Measurements from ENCODE around the gene PRICKLE4.

PRICKLE4 gene

DNA sequence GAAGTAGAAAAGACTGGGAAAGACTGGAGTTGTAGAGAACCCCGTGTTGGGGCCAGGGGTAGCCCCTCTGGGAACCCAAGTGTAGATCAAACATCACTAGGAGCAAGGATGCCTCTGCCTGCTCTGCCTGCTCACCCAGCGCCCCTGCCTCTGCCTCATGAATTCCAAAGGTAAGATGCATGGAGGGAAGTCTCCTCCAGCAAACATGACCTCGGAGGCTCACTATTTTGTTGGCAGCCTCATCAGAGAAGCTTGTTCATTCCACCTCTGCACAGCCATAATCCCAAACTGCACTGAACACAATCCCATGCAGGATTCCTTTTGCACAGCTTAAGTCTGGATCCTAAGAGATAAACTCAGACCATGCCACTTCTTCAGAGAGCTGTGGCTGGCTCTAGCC is 5.7 kb upstream of the PRICKLE4 start:
- DNase-seq: no peak

DNA sequence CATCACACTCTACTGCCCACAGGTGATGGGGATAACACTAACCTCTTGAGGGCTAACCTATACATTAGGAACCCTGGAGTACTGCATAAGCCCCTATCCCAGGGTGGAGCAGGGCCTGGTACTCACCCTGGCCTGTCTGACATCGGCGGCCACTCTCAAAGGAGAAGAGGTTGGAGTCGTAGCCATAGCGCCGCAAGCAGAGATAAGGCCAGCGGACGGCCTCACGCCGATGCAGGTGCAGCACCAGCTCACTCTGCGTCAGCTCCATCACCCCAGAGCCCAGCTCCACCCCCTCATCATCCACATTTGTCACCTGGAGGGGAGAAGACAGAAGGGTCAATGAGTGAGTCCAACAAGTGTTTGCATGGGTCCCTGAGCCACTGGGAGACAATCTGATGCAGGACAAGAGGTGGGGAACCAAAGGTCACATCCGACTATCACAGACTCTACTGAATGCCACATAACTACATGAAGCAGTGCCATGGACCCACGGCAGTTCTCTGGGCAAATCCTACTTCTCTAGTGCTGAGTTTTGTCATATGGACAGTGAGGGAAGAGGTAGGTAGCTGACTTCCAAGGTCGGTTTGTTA is 5.2 kb upstream of the PRICKLE4 start:
- DNase-seq: no peak

DNA sequence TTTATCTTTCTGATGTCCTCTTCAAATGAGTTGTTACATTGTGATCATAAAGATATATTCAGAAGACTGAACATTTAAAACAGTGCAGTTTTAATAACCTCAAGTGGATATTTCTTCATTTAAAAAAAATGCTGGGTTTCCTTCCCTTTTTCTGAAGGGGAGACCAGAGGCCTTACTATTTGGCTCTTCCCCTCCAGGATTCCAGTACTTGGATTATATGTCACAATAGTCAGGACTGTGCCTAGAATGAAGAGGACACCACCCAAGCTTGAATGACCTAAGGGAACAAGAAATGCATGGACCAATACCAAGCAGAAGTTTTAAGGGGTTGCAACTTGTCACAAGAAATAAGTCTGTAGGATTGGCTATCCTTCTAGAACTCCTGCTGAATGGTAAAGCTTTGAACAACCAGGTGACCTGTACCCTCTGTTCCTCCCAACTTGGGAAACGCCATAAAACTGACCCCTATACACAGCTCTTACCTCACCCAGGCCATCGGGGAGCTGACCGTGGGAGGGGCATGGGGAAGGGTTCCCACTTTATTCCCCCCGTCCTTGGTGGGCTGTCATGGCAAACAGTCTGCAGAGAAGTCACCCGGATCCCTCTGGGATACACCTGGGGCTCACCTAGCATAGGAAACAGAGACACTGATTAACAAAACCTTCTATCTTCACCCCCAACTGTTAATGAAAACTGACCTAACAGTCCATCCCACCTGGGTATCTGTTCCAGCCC is 2.9 kb upstream of the PRICKLE4 start:
- DNase-seq: no peak

GRCh38 chr6:41778895-41779294 is 1.7 kb upstream of the PRICKLE4 start:
- no peak for DNase-seq

- DNase-seq: no peak
These were observed 1.2 kb upstream of the PRICKLE4 start for GRCh38 chr6:41779336-41779735.

- peak; percentile 89 for DNase-seq
These were observed 613 bp upstream of the PRICKLE4 start, which contains the start of gene FRS3 for GRCh38 chr6:41779788-41780550. TSS of gene FRS3 (minus strand) at chr6:41779900. CDS start at chr6:41776987, 2,913 bp downstream.

GRCh38 chr6:41781366-41781730 is 766 bp downstream of the PRICKLE4 start:
- DNase-seq: no peak

- no peak for DNase-seq
These were observed 2.7 kb downstream of the PRICKLE4 start for GRCh38 chr6:41783106-41783780.

GRCh38 chr6:41784581-41785171 is 4.1 kb downstream of the PRICKLE4 start:
- DNase-seq: no peak

DNA sequence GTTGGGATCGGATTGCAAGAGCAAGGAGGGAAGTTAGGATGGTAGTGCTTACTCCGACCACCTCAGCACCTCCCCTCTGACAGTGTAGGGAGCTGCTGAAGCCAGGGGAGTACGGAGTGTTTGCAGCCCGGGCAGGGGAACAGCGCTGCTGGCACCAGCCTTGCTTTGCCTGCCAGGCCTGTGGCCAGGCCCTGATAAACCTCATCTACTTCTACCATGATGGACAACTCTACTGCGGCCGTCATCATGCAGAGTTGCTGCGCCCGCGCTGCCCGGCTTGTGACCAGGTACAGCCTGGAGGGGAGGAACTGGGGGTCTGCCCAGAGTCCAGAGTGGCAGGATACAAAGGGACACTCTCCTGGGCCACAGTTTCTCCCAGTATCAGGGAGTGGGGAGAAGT is 4.7 kb downstream of the PRICKLE4 start:
- DNase-seq: no peak

DNA sequence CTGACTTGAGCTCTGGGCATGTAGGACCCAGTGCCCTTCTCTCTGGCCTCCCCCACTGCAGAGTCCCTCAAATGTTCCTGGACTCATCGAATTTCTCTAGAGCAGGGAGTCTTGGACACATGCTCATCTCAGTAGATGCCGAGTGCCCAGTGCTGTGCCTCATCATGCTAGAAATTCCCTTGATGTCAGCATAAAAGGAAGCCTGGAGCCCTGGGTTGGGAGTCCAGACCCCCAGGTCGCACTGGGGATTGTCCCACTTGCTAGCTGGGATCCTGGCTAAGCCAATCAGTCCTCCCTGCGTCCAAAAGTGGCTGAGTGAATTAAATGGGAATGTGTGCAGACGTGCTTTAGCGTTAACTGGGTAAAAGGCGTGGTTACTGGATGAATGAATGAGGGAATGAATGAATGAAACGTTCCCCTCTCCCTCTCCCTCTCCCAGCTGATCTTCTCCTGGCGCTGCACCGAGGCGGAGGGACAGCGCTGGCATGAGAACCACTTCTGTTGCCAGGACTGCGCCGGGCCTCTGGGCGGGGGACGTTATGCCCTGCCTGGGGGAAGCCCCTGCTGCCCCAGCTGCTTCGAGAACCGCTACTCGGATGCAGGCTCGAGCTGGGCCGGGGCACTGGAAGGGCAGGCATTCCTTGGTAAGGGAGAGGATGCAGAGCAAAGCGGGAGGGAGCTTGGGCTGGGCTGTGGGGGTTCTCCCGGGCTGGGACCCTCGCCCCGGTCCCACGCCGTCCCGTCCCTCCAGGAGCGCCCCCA is 5.3 kb downstream of the PRICKLE4 start:
- DNase-seq: no peak

DNA sequence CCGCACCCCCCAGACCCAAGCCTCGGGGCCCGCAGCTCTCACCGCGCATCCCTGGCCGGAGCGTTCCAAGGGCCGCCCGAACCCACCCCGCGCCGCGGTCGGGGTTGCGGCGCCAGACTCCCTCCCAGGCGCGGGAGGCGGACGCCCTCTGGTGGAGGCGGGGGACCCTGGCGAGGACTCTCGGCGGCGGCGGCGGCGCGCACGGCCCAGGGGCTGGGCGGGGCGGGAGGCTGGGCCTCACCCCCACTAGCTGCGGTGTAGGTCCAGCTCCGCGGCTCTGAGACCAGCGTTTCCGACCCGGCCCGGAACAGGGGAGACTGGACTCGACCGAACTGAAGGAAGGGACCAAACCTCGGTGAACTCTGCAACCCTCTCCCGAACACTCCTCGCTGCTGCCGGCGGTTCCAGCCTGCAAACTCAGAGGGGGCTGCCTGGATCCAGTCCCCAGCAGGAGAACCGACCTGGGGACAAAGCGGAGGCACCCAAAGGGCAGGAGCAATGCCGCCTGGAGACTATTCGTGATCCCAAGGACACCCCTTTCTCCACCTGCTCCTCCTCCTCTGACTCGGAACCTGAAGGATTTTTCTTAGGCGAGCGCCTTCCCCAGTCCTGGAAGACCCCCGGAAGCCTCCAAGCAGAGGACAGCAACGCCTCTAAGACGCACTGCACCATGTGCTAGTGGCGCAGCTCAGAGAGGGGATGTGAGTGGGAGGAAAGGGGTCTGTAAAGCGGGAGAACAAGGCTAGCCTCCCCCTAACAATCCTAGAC is 6.1 kb downstream of the PRICKLE4 start:
- DNase-seq: peak; percentile 75

DNA sequence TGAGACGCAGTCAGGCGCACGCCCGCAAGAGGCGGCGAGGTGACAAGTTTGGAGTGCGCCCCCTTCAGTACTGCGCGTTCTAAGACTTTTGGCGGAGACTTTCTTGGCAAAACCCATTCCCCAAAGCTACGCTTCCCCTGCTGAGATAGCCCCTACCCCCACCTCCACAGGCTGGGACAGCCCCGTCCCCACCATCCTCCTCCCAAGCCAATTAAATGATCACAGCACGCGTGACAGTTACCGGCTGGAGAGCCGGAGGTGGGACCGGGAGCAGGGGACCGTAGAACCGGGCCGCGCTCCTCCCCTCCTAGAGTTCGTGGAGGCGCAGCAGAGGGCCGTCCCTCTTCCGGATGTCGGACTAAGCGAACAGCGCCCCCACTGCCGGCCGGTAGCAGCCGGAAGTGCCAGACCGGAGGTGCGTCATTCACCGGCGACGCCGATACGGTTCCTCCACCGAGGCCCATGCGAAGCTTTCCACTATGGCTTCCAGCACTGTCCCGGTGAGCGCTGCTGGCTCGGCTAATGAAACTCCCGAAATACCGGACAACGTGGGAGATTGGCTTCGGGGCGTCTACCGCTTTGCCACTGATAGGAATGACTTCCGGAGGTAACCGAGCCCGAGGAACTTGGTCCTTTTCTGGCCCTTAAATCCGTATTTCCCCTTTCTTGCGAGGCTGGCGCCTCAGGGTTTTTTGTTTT is 6.8 kb downstream of the PRICKLE4 start, which contains the start of gene TOMM6:
TSS of gene TOMM6 (plus strand) at position 476 of the 699 bp plus-strand sequence. CDS start at position 480, 4 bp downstream.
- peak; percentile 88 for DNase-seq

DNA sequence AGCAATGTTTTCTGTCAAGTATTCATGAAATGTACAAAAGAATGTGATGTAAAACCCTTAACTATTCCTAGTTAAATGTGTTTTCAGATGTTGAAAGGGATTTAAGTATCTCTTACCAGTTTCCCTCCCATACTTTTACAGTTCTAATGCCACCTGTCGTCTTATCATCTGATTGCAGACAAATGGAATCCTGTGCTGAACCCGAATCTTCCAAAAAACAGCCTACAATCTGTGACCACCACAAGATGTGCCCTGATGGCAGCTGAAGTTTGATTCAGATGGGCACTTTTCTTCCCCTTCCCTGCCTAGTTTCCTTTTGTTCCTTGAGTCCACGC is 8.8 kb downstream of the PRICKLE4 start:
- no peak for DNase-seq

- no peak for DNase-seq
These were observed 9.5 kb downstream of the PRICKLE4 start for GRCh38 chr6:41790045-41790444.

DNA sequence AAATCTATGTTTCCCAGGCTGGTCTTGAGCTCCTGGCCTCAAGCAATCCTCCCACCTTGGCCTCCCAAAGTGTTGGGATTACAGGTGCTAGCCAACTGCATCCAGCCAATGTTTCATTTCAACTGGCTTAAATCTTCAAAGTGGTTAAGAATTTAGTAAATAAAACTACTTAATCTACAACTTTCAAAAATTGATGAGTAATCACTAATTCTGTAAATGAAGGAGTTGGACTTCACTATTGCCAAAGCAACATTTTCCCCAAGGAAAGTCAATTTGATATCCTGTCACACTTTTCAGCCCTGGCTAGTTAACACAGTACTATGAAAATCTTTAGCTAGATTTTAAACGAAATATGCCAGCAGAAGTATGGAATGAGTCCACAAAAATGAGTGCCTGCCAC is 10.7 kb downstream of the PRICKLE4 start:
- no peak for DNase-seq

GRCh38 chr6:41791984-41792383 is 11.4 kb downstream of the PRICKLE4 start:
- DNase-seq: no peak

DNA sequence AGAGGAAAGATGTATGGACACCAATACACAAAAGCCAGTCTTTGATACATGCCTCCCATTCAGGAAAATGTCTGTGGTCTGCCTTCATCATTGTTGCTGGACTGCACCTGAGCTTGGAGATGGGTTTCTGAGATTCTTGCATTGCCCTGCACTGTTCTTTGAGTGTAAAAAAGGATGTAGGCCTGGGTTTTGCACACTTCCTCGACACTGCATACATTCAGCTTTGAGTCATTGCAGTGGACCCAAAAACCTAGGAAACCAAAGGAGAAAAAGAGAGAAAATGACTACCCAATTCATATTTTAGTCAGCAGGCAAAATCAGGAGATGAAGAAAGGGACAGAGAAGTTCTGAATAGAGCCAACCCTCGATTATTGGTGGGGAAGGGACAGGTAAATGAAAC is 15.9 kb downstream of the PRICKLE4 start:
- DNase-seq: no peak

GRCh38 chr6:41798901-41799558 is 18.4 kb downstream of the PRICKLE4 start:
- no peak for DNase-seq

DNA sequence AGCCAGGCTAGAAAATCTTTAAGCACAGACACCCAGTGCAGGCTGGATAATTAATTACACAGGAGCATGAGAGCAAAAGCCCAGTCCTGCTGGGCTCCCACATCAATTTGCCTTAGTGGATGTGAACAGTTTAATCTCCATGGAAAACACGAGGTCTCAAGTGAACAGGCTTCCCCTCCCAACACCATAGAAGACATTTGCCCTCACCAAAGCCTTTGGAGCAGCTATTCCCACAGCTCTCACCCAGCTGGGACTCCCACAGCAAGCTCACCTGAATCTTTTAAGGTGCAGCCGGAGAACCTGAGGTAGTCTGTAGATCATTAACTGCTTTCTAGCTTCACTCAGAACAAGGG is 19.0 kb downstream of the PRICKLE4 start:
- no peak for DNase-seq
